HPDE6-E6E7 (cell line): ENCODE results near the gene VKORC1.

Experiments
- DNase-seq: peaks from one replicate; pipeline ENCODE4 v3.0.0; 2011; ENCODE audit warnings: missing footprints; ENCODE audit errors: extremely low spot score

The VKORC1 gene

GRCh38 chr16:31082368-31083045 lies 12.1 kb downstream of the VKORC1 start:
- DNase-seq: no peak

- no peak for DNase-seq
Measured at GRCh38 chr16:31081428-31082351, 12.9 kb downstream of the VKORC1 start.

GRCh38 chr16:31080756-31081419 lies 13.7 kb downstream of the VKORC1 start:
- no peak for DNase-seq

- no peak for DNase-seq
Measured at GRCh38 chr16:31080035-31080629, 14.5 kb downstream of the VKORC1 start.

GRCh38 chr16:31079342-31079944 lies 15.2 kb downstream of the VKORC1 start:
- no peak for DNase-seq

- no peak for DNase-seq
Measured at GRCh38 chr16:31078597-31079341, 15.8 kb downstream of the VKORC1 start.

- DNase-seq: no peak
Measured at GRCh38 chr16:31077592-31078396, 16.8 kb downstream of the VKORC1 start.

GRCh38 chr16:31077024-31077423 lies 17.6 kb downstream of the VKORC1 start:
- DNase-seq: no peak

- no peak for DNase-seq
Measured at GRCh38 chr16:31076319-31076718, 18.3 kb downstream of the VKORC1 start.

GRCh38 chr16:31074814-31075183 lies 19.8 kb downstream of the VKORC1 start:
- DNase-seq: no peak

- DNase-seq: peak; percentile 98
Measured at GRCh38 chr16:31073970-31074813, 20.4 kb downstream of the VKORC1 start, which contains the start of the genes ZNF646 and ZNF668. TSS of gene ZNF646 (plus strand) at chr16:31074422. CDS start at chr16:31076325, 1,903 bp downstream. TSS of gene ZNF668 (minus strand) at chr16:31074240. CDS start at chr16:31064459, 9,781 bp downstream.

GRCh38 chr16:31073142-31073969 lies 21.2 kb downstream of the VKORC1 start:
- DNase-seq: peak; percentile 86

- peak; percentile 23 for DNase-seq
Measured at GRCh38 chr16:31072540-31073141, 22.0 kb downstream of the VKORC1 start.

GRCh38 chr16:31071861-31072260 lies 22.7 kb downstream of the VKORC1 start:
- DNase-seq: no peak

GRCh38 chr16:31067342-31067741 lies 27.3 kb downstream of the VKORC1 start:
- no peak for DNase-seq

- DNase-seq: peak; percentile 64
Measured at GRCh38 chr16:31064882-31065461, 29.6 kb downstream of the VKORC1 start.
